ENCODE results near the gene ADSS1.
"Not testable (repeated sequence)": the region's sequence is repeated elsewhere in the genome, so short reads cannot be mapped to it uniquely, and the experiment has no call there.

The ADSS1 gene

DNA sequence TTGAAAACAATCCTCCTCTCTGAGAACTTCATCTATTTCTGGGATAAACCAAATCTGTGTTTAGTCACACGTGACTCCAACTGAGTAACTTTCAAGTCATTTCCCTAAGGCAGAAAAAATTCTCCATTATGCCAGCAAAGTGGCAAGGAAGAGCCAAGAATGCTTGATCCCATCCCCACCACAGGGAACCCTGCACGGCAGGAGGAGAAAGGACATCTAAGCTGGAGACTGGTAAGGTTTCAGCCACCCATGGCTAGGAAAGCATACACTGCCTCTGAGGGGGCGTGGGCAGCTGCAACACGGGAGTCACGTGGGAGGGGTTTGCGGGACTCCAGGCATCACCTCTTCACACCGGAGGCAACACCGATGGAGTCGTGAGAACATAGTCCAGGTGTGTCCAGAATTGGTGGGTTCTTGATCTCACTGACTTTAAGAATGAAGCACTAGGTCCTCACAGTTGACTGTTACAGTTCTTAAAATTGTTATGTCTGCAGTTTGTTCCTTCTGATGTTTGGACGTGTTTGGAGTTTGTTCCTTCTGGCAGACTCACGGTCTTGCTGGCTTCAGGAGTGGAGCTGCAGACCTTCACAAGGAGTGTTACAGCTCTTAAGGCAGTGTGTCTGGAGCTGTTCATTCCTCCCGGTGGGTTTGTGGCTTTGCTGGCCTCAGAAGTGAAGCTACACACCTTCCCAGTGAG, 26.2 kb downstream of the ADSS1 start:
- DNase-seq (ENCODE audit: low spot score), result no peak

DNA sequence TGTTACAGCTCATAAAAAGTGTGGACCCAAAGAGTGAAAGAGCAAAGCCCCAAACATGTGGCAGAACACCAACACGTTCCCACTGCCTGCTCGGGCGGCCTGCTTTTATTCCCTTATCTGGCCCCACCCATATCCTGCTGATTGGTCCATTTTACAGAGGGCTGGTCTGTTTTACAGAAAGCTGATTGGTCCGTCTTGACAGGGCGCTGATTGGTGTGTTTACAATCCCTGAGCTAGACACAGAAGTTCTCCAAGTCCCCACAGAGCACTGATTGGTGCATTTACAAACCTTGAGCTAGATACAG, 26.7 kb downstream of the ADSS1 start:
- DNase-seq (ENCODE audit: low spot score), result not testable (repeated sequence)

DNA sequence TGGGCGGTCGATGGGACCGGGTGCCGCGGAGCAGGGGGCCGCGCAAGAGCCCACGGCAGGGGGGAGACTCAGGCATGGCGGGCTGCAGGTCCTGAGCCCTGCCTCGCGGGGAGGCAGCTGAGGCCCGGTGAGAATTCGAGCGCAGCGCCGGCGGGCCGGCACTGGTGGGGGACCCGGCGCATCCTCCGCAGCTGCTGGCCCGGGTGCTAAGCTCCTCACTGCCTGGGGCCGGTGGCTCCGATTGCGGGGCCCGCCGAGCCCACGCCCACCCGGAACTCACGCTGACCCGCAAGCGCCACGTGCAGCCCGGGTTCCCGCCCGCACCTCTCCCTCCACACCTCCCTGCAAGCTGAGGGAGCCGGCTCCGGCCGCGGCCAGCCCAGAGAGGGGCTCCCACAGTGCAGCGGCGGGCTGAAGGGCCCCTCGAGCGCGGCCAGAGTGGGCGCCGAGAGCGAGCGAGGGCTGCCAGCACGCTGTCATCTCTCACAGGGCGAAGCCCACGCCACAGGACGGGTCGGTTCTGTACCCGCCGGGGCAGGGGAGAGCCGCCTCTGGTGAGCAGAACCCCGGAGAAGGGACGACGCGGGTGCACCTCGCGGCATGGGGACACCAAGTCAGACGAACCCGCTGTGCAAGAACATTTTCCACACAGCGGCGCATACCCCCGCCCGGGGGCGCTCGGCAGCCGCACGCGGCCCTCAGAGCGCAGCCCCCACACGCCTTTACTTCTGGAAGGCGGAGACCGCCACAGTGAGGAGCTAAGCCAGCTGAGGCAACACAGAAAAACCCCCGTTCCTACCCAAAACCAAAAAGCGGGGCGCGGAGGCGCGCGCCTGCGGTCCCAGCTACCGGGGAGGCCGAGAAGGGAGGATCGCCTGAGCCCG, 27.8 kb downstream of the ADSS1 start:
- no peak for DNase-seq (ENCODE audit: low spot score)

DNA sequence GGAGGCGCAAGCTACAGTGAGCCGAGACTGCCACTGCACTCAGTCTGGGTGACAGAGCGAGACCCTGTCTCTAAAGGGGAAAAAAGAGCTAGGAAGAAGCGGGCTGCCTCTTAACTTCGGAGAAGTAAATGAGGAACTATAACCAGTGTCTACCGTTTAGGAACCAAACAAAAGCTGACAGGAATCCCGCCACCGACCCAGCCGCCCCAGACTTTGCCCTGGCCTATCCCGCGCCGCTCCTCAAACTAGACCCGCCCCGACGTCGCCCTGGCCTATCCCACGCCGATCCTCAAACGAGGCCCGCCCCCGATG, 28.4 kb downstream of the ADSS1 start:
- DNase-seq (ENCODE audit: low spot score), result no peak

DNA sequence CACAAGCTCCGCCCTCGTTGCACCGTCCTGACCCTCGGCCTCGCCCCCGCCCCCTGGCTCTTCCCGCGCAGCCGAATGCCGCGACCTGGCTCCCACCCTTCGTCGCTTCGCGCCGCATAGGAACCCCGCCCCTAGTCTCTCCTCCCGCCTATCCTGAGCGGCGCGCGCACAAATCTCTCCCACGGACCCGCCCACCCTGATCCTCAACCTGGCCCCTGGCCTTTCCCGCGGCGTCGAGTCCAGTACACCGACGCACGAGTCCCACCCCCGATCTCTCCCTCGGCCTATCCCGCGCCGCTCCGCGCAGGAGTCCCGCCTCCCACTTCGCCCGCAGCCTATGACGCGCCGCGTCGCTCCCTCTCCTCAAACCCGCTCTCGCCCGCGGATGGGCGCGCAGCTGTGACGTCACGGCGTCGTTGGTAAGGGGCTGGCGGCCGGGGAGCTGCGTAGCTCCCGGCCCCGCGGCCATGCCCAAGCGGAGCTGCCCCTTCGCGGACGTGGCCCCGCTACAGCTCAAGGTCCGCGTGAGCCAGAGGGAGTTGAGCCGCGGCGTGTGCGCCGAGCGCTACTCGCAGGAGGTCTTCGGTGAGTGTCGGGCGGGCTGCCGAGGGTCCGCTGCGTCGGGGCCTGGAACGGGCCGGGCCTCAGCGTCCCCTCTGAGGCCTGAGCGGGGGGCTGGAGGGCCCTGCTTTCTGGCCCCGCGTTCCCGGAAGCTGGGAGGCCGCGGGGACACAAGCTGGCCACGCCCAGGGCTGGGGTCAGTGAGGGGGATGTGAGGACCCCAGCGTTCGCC, 28.9 kb downstream of the ADSS1 start, which contains the start of gene SIVA1:
Gene SIVA1 (plus strand): TSS at position 413 of the 793 bp plus-strand sequence. CDS start 55 bp downstream, at position 468.
- DNase-seq (ENCODE audit: low spot score), result peak; percentile 98

DNA sequence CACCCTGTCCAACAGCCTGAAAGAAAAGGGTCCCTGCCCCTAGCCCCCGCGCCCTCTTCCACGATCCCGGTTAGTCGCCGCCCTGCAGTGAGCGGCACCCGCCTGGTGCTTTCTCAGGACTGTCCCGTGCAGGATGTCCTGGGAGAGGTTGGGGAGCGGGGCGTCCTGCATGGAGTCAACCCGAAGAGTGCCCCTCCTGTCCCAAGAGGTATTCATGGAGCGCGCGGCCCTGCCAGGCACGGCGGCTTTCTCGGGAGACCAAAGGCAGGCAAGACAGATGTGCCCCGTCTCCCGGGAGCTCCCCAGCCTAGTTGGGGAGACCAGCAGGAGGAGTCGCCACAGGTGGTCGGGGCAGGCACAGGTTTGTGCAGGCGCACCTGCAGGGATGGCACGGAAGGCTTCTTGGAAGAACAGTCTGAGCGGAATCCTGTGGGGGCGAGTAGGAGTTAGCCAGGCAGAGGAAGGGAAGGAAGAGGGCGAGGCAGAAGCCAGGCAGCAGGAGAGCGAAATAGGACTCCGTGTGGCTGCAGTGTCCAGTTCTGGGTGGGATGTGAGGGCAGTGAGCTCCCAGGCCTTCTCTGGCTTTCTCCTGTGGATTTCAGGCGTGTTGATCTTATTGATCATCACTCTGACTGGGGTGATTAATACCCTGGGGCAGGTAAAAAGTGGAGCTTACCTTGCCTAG, 29.6 kb downstream of the ADSS1 start:
- no peak for DNase-seq (ENCODE audit: low spot score)

DNA sequence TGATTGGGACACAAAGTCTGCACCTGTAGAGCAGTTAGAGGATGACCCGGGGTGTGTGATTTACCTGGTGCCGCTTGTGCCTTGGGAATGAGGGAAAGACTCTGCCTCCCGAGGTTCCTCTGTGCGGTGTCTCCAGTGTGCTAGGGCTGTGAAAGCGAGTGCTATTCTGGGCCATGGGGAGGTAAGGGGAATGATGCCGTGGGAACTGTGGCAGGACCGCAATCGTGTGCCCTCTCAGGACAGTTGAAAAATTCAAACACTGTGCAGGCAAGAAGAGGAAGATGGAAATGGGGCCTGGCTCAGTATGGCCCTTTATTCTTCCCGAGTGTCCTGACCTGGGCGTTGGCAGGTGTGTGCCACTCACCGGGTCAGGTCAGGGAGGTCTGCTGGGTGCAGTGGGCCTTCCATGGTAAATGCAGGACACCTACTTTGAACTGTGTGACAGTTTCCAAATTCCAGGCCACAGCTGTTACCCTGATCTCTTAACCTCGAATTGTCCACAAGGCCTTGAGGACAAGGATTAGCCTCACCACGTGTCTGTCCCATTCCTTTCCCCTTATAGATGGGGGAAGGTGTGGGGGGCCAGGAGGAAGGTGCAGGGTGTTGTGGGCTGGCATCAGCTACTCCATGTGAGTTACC, 30.3 kb downstream of the ADSS1 start:
- no peak for DNase-seq (ENCODE audit: low spot score)

DNA sequence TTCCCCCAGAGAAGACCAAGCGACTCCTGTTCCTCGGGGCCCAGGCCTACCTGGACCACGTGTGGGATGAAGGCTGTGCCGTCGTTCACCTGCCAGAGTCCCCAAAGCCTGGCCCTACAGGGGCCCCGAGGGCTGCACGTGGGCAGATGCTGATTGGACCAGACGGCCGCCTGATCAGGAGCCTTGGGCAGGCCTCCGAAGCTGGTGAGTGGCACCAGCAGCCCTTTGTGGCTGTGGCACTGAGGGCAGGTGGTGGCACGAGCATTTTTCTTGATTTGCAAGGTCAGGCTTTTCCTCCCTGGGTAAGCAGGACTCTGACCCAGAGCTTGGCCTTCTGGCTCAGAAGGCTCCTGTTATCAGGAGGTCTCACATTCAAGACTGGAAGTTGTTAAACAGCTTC, 31.6 kb downstream of the ADSS1 start:
- no peak for DNase-seq (ENCODE audit: low spot score)

DNA sequence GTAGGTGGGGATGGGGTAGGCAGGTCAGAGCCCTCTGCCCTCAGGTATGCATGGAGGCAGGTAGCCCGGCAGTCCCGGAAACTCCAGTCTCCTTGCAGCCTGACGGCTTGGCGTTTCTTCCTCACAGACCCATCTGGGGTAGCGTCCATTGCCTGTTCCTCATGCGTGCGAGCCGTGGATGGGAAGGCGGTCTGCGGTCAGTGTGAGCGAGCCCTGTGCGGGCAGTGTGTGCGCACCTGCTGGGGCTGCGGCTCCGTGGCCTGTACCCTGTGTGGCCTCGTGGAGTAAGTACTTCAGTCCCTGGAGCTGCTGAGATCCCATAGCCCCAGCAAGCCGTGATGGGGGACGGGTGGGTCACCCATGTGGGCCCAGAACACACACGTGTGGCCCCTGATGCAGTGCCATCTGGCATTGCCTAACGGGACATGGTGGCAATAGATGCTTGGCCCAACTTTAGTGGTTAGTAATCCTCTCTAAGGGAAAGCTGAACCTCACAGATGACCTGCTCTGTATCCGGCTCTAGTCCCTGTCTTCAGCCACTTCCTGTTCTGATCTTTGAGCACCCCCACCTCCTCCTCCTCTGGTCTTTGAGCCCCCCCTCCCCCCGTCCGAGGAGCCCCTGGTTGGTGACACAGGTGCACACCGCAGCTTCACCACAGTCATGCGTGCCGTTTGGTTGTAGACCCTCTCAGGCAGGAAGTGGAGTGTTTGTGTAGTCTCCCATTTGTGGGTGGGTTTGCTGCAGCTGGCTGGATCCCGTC, 32.6 kb downstream of the ADSS1 start:
- DNase-seq (ENCODE audit: low spot score), result no peak

DNA sequence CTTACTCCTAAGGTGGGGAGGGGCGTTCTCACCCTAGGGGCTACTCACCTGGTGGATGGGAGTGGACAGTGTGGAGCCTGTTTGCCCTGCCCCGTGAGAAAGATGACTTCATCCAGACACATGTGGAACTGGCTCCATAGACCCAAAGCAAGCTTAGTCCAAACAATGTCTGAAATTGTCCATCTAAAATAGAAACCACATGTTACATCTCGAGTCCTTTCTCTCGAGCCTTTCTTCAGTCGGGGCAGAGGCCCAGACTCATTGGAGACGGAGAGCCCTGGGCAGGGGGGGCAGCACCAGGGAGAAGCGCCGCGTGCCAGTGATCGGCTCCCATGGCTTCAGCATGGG, 33.2 kb downstream of the ADSS1 start:
- no peak for DNase-seq (ENCODE audit: low spot score)

DNA sequence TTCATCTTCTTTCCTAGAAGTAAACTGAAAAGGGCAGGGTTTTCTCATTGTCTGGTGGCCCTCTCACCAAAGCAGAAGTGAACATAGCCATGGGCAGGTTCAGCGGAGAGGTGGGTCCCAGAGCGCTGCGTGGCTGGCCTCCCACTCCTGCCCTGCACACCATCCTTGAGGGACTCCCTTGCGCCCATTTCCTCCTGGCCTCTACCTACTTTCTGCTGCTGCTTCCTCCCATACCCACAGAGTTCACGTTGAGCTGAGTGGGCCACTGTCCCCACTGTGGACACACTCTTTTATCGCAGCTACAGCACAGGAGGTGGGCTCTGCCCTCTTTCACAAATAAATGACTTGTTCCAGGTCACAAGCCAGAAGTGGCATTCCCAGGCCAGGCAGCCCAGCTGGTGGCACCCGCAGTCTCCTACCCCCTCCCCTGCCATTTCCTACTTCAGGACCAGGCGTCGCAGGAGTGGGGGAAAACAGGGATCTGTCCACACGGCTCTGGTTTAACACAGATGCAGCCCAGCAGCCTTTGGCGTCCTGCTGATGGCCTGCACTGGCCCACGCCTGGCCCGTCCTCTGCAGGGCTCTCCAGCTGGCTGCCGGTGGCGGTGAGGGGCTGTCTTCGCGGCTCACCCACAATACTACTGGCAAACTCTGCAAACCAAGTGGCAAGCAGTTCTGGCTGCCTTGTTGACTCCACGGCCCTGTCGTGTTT, 33.8 kb downstream of the ADSS1 start:
- DNase-seq (ENCODE audit: low spot score), result no peak

DNA sequence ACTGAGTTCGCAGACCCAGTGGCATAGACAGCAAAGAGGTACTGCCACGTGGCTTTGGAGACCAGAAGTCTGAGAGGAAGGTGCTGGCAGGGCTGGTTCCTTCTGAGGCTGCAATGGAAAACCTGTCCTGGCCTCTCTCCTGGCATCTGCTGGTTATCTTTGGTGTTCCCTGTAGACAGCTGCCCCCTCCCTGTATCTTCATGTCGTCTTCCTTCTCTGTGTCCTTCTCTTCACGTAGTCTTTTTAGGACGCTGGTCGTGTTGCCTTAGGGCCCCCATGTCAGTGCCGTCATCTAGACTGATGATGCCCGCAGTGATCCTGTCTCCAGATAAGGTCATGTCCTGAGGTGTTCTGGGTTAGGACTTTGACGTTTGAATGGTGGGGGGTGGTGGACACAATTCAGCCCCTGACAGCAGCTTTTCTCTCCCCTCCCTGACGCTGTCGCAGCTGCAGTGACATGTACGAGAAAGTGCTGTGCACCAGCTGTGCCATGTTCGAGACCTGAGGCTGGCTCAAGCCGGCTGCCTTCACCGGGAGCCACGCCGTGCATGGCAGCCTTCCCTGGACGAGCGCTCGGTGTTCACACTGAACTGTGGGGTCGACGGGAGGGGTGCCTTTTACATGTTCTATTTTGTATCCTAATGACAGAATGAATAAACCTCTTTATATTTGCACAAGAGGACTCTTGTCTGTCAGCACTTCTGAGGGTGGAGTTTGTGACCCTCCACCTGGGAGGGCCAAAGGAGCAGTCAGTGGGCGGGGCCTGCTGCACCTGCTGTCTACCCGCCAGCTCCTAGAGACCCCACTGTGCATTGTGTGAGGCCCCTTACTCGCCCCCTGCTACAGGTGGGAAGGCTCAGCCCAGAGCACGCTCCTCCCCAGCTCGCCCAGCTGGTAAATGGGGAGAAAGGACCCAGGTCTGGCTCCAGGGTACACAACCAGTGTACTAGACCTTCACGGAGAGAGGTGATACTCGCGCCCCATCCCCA, 35.2 kb downstream of the ADSS1 start:
- no peak for DNase-seq (ENCODE audit: low spot score)

DNA sequence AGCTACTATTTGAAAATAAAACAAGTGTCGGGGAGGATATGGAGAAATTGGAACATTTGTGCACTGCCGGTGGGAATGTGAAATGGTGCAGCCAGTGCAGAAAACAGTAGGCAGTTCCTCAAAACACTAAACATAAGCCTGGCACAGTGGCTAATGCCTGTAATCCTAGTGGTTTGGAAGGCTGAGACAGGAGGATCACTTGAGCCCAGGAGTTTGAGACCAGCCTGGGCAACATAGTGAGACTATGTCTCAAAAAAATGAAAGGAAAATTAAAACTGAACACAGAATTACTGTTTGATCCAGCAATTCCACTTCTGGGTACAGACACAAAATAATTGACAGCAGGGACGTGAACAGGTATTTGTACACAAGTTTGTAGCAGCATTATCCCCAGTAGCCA, 41.5 kb downstream of the ADSS1 start:
- no peak for DNase-seq (ENCODE audit: low spot score)

DNA sequence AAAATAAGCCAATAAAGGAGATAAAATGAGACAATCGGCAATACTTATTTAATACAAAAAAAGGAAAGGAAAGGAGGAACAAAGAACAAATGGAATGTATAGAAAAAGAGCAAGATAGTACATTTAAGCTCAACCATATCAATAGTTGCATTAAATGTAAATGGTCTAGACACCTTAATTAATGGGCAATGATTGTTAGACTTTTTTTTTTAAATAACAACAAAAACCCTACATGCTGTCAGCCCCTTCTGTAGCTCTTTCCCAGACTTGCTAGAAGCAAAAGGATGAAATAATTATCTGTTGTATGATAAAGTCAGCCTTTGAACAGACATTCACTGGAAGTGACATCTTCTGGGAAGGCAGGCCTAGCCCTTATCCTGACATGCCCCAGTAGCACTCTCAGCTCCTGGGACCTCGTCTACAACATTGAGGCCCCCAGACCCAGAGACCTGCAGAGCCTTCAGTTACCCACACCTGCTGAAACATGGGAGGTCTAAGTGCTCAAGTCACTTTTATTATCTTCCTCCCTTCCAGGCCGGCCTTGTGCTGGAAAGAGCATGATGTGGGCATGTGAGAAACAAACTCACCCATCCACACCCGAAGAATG, 42.3 kb downstream of the ADSS1 start:
- DNase-seq (ENCODE audit: low spot score), result no peak

DNA sequence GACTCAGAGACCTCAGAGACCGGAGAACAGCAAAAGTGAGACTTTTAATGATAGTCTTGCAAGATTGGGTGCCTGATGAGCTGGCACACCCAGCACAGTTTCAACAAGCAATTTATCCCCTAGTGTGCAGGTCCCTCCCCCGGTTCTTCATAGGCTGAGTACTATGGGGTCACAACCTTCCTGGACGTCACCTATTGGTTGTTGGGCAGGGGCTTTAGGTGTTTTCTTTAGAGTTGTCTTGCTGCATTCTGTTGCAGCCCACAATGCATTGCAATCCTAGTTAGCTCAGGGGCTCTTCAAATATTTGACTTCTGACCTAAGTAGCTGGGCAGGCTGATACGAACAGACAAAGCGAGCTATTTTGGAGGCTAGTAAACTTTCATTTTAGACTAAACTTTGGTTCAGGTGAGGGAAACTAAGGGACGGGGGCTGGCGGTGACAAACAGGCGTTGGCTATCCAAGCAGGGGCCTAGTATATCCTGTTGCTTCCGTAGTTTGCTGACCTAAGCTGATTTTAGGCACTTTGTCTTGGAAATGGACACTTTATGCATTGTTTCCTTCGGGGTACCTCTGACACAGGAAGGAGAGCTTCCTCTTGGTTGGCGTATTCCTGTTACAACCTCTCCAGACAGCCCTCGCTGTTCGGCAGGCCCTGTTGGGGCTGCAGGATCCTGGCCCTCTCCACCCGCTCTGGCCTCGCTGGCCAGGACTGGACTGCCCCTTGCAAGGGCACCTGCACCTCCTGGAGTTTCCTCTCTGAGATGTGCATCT, 43.0 kb downstream of the ADSS1 start:
- no peak for DNase-seq (ENCODE audit: low spot score)

DNA sequence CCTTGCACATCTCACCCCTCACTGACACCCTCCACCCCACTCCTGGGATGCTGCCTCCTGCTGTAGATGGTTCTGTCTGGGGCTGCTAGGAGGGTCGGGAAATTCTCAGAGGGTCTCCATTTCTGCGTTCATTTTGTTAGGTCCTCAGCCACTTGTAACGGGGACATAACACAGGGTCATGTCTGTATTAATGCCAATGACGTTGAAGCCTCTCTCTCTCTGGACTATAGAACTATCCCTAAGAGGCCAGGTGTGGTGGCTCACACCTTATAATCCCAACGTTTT, 43.5 kb downstream of the ADSS1 start:
- no peak for DNase-seq (ENCODE audit: low spot score)

DNA sequence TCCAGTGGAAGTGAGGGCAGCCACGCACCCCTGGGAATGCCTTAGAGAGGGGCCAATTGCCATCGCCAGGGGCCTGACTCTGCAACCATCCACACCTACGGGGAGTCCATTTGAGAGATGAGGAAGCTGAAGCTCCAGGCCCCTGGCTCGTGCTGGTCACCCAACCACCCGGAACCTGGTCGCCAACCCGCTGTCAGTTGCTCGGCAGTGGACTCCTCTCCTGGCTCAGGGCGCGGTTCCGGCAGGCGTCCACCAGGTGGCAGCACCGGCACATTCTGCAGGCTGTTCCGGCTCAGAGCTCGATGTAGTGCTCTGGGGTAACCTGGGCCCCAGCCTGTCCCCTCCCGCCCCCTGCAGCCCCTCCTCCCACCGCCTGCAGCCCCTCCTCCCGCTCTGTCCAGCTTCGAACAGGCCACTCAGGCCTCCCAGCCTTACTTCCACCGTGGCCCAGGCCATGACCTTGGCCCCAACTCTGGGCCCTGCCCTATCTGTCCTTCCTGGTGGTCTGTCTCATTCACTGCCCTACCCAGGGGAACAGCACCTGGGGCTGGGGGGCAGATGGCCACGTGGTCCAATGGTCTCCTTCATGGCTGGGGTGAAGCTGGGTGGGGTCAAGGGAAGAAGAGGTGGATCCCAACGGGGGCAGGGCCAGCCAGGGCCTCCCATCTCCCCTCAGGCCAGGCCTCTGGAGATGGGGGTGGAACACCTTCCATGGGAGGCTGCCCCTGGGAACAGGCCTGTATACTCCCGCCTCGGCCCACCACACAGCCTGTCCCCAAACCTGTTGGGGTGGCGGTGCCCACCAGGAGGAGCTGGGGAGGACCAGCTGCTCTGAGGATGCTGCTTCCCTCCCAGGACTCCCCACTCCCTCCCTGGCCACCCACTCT, 44.7 kb downstream of the ADSS1 start:
- peak; percentile 66 for DNase-seq (ENCODE audit: low spot score)
